CD1c-positive myeloid dendritic cell (primary cell): ENCODE results near the gene TEX10.

Experiments used
- DNase-seq: peaks from one replicate; pipeline ENCODE4 v3.0.0-alpha.2; 2016; ENCODE audit errors: extremely low spot score

The TEX10 gene

GRCh38 chr9:100285080-100285479, 67.7 kb downstream of the TEX10 start:
- DNase-seq, result no peak

- no peak for DNase-seq
These were observed 68.5 kb downstream of the TEX10 start for GRCh38 chr9:100284247-100284646.

GRCh38 chr9:100282388-100282719, 70.4 kb downstream of the TEX10 start:
- no peak for DNase-seq

GRCh38 chr9:100281676-100282387, 70.9 kb downstream of the TEX10 start:
- DNase-seq, result no peak

GRCh38 chr9:100281066-100281465, 71.7 kb downstream of the TEX10 start:
- DNase-seq, result no peak

- DNase-seq, result no peak
These were observed 75.4 kb downstream of the TEX10 start for GRCh38 chr9:100277166-100277979.

- DNase-seq, result no peak
These were observed 83.1 kb downstream of the TEX10 start for GRCh38 chr9:100269656-100270055.

GRCh38 chr9:100268271-100268670, 84.5 kb downstream of the TEX10 start:
- DNase-seq, result no peak

GRCh38 chr9:100267211-100267610, 85.5 kb downstream of the TEX10 start:
- DNase-seq, result no peak
